Hematopoietic multipotent progenitor cell treated with erythropoietin and hydrocortisone succinate and interleukin-3 and kit ligand, for 6 days (in vitro differentiated cells): ENCODE results near the gene ZHX3.
"Not testable (repeated sequence)": the region's sequence is repeated elsewhere in the genome, so short reads cannot be mapped to it uniquely, and the experiment has no call there.

ENCODE experiments used
- DNase-seq: peaks from one replicate; pipeline ENCODE4 v3.0.0-alpha.2; 2015

The ZHX3 gene

DNA sequence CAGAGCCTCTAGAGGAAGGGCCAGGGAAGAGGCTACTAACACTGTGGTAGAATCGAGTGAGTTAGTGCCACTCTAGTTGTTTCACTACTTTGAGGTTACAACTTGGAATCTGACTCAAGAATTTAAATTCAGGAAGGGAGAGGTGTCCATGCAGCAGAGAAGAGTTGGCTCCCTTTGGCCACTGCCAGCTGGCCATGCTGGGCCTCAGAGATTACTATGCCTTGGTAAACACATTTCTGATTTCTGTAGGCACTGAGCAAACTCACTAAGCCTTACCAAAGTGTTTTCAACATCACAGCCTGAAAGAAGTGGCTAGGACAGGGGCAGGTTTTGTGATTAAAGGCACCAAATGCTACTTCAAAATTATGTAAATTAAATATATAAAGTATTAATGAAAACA lies 61.9 kb downstream of the ZHX3 start:
- no peak for DNase-seq

DNA sequence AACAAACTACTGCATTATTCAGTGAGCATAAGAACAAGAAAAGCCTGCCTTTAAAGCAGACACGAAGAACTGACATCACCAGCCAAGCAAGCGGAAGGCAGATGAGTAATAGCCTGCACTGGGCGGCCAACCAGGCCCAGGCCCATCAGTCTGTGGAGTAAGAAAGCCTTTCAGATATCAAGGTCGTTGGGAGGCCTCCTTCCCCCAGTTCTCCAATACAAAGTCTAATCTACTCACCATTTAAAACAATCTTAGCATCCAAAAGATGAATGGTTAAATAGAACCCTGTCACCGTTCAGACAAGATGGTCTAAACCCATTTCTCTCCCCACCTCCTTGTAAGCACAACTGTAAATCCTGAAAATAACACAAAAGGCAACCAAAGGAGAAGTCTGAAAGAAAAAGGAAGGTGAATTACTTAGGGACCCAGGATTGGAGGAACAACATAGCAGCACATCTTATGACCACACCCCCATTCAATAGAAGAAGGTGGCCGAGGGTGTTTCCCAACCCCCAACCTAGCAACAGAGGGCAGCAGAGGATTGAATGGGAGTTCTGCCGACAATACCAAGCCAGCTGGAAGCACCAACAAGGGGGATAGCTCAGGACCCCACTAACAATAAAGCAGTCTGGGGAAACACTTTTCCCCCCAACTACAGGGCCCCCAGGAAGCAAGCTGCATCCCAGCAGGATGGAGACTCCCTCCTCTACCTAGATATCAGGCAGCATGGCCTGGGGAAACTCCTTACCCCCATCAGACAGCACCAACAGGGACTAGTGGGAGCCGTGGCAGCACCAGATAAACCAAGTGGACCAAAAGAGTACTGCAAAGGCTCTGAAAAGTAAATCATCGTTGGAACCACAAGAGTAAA lies 67.9 kb downstream of the ZHX3 start:
- DNase-seq: peak; percentile 56

- no peak for DNase-seq
These were observed 69.0 kb downstream of the ZHX3 start for GRCh38 chr20:41248368-41249024.

- no peak for DNase-seq
These were observed 69.8 kb downstream of the ZHX3 start for GRCh38 chr20:41247523-41248367.

- DNase-seq: no peak
These were observed 72.3 kb downstream of the ZHX3 start for GRCh38 chr20:41245086-41245707.

- no peak for DNase-seq
These were observed 74.7 kb downstream of the ZHX3 start for GRCh38 chr20:41242807-41243206.

GRCh38 chr20:41242352-41242751 lies 75.2 kb downstream of the ZHX3 start:
- DNase-seq: no peak

- DNase-seq: not testable (repeated sequence)
These were observed 80.3 kb downstream of the ZHX3 start for GRCh38 chr20:41237233-41237632.

GRCh38 chr20:41236818-41237217 lies 80.7 kb downstream of the ZHX3 start:
- not testable (repeated sequence) for DNase-seq

GRCh38 chr20:41234546-41234945 lies 83.0 kb downstream of the ZHX3 start:
- no peak for DNase-seq

DNA sequence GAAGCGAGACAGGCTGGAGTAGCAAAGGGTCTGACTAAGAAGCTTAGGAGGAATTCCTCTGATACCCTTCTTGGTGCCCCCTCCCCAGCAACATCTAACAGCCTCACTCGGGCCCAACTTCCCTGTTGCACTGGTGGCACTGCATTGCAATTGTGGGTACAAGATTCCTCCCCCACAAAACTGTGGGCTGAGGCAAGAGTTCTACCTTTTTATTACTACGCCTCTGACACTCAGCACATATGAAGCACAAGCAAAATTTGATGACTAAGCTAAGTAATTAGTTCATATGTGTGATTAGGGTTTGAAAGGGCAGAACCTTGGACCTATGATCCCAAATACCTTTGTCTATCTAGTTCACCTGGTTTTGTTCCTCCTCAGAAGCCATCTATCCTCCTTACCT lies 83.5 kb downstream of the ZHX3 start:
- DNase-seq: no peak

DNA sequence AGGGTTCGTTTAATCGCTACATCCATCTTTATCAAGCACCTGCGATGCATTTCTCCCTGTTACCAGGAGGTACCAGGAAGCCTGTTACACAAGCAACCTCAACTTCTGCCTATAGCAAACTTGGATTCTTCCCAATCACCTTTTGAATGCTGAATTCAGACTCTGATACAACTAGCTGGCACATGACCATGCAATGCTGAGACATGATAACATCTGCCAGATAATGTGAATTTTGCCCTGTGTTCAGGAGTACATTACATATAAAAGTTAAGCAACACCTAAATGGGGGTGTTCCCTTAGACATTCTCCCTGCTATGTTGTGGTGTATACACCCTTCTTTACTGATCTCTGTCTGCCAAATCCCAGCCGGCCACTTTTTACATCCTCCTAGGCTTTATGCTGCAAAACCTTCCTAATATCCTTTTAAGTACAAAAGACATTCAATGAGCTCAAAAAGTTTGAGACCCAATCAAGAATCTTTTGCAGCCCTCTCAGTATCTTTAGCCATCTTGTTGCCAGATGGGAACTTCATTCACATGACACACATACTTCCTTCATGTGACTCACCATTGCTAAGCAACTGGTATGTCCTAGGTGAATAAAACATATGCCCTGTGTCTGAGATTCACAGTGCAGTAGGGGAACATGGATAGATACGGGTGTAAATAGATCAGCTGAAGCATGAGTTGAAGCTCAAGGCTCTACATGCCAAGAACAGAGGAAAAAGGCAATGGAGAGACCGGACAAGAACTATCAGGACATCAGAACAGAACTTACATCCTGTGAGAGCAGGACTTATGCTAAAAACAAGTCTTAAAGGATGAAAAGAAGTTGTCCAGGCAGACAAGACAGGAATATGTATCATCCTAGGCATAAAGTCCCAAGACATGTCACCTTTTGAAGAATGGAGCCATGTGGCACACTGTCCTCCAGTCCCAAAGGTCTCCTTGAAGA lies 84.3 kb downstream of the ZHX3 start:
- no peak for DNase-seq

DNA sequence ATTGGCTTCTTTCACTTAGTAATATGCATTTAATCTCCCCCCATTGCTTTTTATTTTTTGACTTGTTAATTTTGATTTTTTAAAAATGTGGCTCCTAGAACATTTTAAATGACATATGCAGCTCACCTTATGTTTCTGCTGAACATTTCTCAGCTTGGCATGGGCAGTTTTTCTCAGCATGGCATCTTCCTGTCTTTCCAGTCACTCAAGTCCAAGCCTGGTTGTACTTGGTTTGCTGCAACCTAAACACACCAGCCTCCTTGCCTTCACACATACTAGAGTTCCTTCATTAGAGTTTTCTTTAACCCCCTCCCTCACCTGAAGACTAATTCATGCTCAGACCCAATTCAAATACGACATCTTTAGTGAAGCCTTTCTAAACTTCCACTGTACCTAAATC lies 86.4 kb downstream of the ZHX3 start:
- no peak for DNase-seq

- no peak for DNase-seq
These were observed 87.4 kb downstream of the ZHX3 start for GRCh38 chr20:41230136-41230535.

DNA sequence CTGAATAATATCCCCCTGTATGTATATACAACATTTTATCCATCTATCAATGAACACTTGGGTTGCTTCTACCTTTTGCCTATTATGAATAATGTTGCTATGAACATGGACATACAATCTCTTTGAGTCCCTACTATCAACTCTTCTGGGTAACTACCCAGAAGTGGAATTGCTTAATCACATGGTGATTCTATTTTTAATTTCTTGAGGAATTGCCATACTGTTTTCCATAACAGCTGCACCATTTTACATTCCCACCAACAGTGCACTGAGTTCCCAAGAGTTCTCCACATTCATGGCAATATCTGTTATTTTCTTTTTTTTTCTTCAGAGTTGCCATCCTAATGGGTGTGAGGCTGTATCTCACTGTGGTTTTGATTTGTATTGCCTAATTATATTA lies 88.3 kb downstream of the ZHX3 start:
- no peak for DNase-seq

GRCh38 chr20:41228858-41229257 lies 88.7 kb downstream of the ZHX3 start:
- no peak for DNase-seq

DNA sequence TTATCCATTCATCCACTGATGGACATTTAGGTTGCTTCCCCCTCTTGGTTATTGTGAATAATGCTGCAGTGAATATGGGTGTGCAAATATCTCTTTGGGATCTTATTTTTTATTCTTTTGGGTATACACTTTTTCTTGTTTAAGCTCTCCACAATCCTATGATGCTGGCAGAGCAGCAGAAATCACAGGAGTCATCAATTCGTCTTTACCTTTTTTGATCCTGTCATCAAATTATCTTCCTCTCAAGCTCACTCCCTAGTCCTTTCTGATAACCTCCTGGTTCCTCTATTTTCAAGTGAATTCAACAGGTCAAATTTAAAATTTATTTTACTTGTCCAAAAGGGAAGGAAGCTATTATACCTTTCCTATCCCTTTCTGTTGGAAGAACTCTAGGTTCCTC lies 91.1 kb downstream of the ZHX3 start:
- no peak for DNase-seq

GRCh38 chr20:41225091-41225490 lies 92.4 kb downstream of the ZHX3 start:
- no peak for DNase-seq

DNA sequence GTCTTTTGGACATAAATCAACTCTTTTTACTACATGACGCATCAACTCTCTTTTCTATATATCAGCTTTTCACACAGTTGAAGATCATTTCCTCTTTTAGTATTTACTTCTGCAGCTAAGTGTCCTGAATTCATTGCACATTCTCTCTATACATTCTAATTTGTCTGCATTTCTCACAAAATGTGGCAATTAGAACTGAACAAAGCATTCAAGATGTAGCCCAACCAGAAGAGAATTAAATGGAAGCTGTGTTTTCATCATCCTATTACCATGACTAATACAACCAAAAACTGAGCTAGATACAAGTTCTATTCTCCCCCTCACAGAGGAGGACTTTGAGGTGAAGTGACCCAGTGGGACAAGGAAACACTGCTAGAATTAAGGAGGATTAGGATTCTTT lies 93.2 kb downstream of the ZHX3 start:
- no peak for DNase-seq

DNA sequence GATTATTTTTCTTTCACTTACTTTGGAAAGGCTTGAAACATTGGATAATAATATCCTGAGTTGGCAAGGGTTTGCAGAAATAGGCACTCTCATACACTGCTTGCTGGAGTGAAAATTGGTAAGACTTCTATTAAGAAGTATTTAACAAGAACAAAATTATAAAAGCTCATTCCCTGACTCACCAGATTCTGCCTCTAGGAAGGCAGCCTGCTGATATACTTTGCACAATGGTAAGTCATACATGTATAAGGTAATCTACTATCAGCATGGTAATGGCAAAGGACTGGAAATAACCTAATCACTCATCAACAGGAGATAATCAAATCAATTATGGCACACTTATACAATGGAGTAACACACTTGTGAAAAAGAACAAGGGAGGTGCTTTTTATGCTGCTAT lies 94.4 kb downstream of the ZHX3 start:
- no peak for DNase-seq

GRCh38 chr20:41222703-41223102 lies 94.8 kb downstream of the ZHX3 start:
- no peak for DNase-seq

DNA sequence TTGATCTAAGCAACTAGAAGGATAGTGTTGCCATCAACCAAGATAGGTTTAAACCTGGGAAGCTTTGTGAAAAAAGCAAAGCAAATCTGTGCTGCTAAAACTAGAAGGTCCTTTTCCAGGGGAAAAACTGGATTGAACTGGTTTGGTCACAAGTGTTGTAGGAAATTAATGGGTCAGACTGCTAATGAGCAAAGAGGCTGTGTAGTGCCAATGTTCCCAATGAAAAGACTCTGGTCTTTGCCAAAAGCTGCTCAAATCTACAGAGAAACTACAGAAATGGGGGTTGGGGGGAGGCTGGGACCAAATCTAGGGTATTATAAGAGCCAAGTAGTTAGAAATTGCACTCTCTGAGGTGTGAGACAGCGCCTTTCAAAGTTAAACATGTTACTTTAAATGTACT lies 95.2 kb downstream of the ZHX3 start:
- no peak for DNase-seq
